HEK293 (cell line): ENCODE data around the gene FHIT.

ENCODE experiments used
- CTCF ChIA-PET: fragments of 350-600 bp; formaldehyde crosslinking; extraction: SDS; loops from one replicate; lab custom pipeline; 2021; ENCODE audit warnings: antibody characterized with exemption; lab: Yijun Ruan, JAX
- POLR2A ChIA-PET: fragments of 300-600 bp; formaldehyde crosslinking; extraction: SDS; loops from one replicate; lab custom pipeline; 2020; ENCODE audit warnings: antibody characterized with exemption, inconsistent platforms; lab: Yijun Ruan, JAX
- H3K27ac ChIP-seq: fragments of 200-500 bp; sonication (Bioruptor generic); 2 replicates; pipeline ENCODE4 v1.5.1; 2014; ENCODE audit warnings: low read depth, low read length, control low read depth, inconsistent platforms; ENCODE audit errors: extremely low read depth
- H3K36me3 ChIP-seq, 2 experiments: fragments of 200-500 bp in 1 of 2; sonication (Bioruptor generic) in 1 of 2; 1 replicate in 1 of 2; 2 replicates in 1 of 2; pipeline ENCODE4 v1.5.1; 2014 to 2017; ENCODE audit warnings: inconsistent platforms in 2 of 2, low read length in 2 of 2; ENCODE audit not compliant: control insufficient read depth in 2 of 2, insufficient read depth in 1 of 2
- H3K4me1 ChIP-seq: fragments of 200-500 bp; sonication (Bioruptor generic); 2 replicates; pipeline ENCODE4 v1.5.1; 2014; ENCODE audit warnings: mild to moderate bottlenecking, low read length, inconsistent platforms; ENCODE audit not compliant: control insufficient read depth, insufficient read depth
- H3K4me3 ChIP-seq: 2 replicates; pipeline ENCODE4 v1.5.1; 2011; ENCODE audit warnings: low read depth, mild to moderate bottlenecking, control low read depth, low read length, moderate library complexity
- H3K9me3 ChIP-seq: fragments of 200-500 bp; sonication (Bioruptor generic); 2 replicates; pipeline ENCODE4 v1.5.1; 2014; ENCODE audit warnings: low read depth, low read length, inconsistent platforms; ENCODE audit not compliant: control insufficient read depth, insufficient read depth
- REPIN1 ChIP-seq: fragments of 450-650 bp; formaldehyde crosslinking; IDR thresholded peaks from 2 replicates; pipeline ENCODE4 v1.5.1; 2017; ENCODE audit warnings: missing biosample characterization, missing genetic modification characterization, low read depth
- ZNF157 ChIP-seq: fragments of 450-650 bp; formaldehyde crosslinking; IDR thresholded peaks from 2 replicates; pipeline ENCODE4 v1.5.1; 2016; ENCODE audit warnings: missing biosample characterization, missing genetic modification characterization
- ZNF335 ChIP-seq: fragments of 450-650 bp; formaldehyde crosslinking; conservative IDR thresholded peaks from 2 replicates; pipeline ENCODE4 v1.5.1; 2016; ENCODE audit warnings: missing biosample characterization, missing genetic modification characterization
- ZNF341 ChIP-seq: fragments of 450-650 bp; formaldehyde crosslinking; IDR thresholded peaks from 2 replicates; pipeline ENCODE4; 2016; ENCODE audit warnings: low read depth, missing biosample characterization, missing genetic modification characterization
- ZNF501 ChIP-seq: fragments of 450-650 bp; formaldehyde crosslinking; IDR thresholded peaks from 2 replicates; pipeline ENCODE4 v1.5.1; 2016; ENCODE audit warnings: missing biosample characterization, missing genetic modification characterization
- ZNF544 ChIP-seq: fragments of 450-650 bp; formaldehyde crosslinking; IDR thresholded peaks from 2 replicates; pipeline ENCODE4 v1.5.0; 2017; ENCODE audit warnings: missing biosample characterization, missing genetic modification characterization
- ZNF561 ChIP-seq: fragments of 450-650 bp; IDR thresholded peaks from 2 replicates; pipeline ENCODE4 v1.5.1; 2018; ENCODE audit warnings: missing biosample characterization, missing genetic modification characterization, borderline replicate concordance
- ZNF670 ChIP-seq: fragments of 450-650 bp; formaldehyde crosslinking; IDR thresholded peaks from 2 replicates; pipeline ENCODE4 v1.5.1; 2016; ENCODE audit warnings: missing biosample characterization, missing genetic modification characterization, low read depth
- ZNF777 ChIP-seq: fragments of 450-650 bp; formaldehyde crosslinking; IDR thresholded peaks from 2 replicates; pipeline ENCODE4 v1.5.1; 2017; ENCODE audit warnings: missing biosample characterization, missing genetic modification characterization, borderline replicate concordance
- TF ChIP-seq, protein P1 (sequence below): fragments of 450-650 bp; formaldehyde crosslinking; IDR thresholded peaks from 2 replicates; pipeline ENCODE4 v1.5.1; 2016; ENCODE audit warnings: missing biosample characterization, missing genetic modification characterization, borderline replicate concordance
- TF ChIP-seq, protein P2 (sequence below): fragments of 450-650 bp; formaldehyde crosslinking; IDR thresholded peaks from 2 replicates; pipeline ENCODE4 v1.5.1; 2017; ENCODE audit warnings: missing biosample characterization, missing genetic modification characterization
- TF ChIP-seq, protein P3 (sequence below): fragments of 450-650 bp; formaldehyde crosslinking; IDR thresholded peaks from 2 replicates; pipeline ENCODE4 v1.5.1; 2017; ENCODE audit warnings: missing biosample characterization, missing genetic modification characterization
- TF ChIP-seq, protein P4 (sequence below): fragments of 450-650 bp; formaldehyde crosslinking; IDR thresholded peaks from 2 replicates; pipeline ENCODE4 v1.5.1; 2016; ENCODE audit warnings: missing biosample characterization, missing genetic modification characterization
- TF ChIP-seq, protein P5 (sequence below): fragments of 450-650 bp; formaldehyde crosslinking; IDR thresholded peaks from 2 replicates; pipeline ENCODE4 v1.5.1; 2016; ENCODE audit warnings: missing biosample characterization, missing genetic modification characterization

The FHIT gene

DNA sequence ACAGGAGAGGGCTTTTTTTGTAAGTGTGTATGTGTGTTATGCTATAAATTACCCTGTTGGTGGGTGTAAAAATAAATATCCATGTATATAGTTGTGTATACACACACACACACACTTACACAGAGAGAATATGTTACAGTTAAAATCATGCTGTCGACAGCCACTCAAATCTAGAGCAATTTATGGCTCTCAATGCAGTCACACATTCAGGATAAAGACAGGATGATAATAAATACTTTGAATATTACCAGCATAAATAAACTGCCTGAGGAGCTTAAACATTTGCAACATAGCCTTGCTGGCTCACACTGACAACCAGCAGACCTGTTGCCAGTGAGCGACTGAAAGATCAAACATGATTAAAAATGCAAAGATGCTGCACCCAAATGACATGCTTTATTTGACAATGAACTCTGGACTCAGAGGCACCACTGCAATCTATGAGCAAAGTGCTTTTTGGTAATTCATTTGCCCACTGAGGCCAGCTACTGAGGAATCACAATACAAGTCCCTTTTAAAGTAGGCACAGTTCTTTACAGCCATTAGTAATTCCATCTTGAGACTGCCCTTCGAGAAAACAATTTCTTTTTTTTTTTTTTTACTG, 458.9 kb downstream of the FHIT start (continued):
- TF ChIP-seq, protein P1, sequence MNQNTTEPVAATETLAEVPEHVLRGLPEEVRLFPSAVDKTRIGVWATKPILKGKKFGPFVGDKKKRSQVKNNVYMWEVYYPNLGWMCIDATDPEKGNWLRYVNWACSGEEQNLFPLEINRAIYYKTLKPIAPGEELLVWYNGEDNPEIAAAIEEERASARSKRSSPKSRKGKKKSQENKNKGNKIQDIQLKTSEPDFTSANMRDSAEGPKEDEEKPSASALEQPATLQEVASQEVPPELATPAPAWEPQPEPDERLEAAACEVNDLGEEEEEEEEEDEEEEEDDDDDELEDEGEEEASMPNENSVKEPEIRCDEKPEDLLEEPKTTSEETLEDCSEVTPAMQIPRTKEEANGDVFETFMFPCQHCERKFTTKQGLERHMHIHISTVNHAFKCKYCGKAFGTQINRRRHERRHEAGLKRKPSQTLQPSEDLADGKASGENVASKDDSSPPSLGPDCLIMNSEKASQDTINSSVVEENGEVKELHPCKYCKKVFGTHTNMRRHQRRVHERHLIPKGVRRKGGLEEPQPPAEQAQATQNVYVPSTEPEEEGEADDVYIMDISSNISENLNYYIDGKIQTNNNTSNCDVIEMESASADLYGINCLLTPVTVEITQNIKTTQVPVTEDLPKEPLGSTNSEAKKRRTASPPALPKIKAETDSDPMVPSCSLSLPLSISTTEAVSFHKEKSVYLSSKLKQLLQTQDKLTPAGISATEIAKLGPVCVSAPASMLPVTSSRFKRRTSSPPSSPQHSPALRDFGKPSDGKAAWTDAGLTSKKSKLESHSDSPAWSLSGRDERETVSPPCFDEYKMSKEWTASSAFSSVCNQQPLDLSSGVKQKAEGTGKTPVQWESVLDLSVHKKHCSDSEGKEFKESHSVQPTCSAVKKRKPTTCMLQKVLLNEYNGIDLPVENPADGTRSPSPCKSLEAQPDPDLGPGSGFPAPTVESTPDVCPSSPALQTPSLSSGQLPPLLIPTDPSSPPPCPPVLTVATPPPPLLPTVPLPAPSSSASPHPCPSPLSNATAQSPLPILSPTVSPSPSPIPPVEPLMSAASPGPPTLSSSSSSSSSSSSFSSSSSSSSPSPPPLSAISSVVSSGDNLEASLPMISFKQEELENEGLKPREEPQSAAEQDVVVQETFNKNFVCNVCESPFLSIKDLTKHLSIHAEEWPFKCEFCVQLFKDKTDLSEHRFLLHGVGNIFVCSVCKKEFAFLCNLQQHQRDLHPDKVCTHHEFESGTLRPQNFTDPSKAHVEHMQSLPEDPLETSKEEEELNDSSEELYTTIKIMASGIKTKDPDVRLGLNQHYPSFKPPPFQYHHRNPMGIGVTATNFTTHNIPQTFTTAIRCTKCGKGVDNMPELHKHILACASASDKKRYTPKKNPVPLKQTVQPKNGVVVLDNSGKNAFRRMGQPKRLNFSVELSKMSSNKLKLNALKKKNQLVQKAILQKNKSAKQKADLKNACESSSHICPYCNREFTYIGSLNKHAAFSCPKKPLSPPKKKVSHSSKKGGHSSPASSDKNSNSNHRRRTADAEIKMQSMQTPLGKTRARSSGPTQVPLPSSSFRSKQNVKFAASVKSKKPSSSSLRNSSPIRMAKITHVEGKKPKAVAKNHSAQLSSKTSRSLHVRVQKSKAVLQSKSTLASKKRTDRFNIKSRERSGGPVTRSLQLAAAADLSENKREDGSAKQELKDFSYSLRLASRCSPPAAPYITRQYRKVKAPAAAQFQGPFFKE (tag by site-specific recombination) = no peak

GRCh38 chr3:60788185-60788584, 463.1 kb downstream of the FHIT start:
- ChIA-PET POLR2A (no interaction called here), CTCF (interaction anchor here (1.4 kb wide), 1 partner anchor 9 kb away, joined by 4 read pairs; no protein-coding TSS in a partner anchor)
- Histone ChIP-seq H3K4me3 (no peak overlapping the region), H3K4me1 (no peaks in the 10 kb centered on the region), H3K27ac (no peak overlapping the region), H3K9me3 (no peaks in the 10 kb centered on the region), H3K36me3 (no peaks in the 10 kb centered on the region)
- TF ChIP-seq REPIN1 (tag by site-specific recombination) (no peak), ZNF341 (no peak), ZNF561 (no peak), ZNF335 (no peak), ZNF157 (tag by site-specific recombination) (no peak), ZNF501 (no peak), ZNF544 (tag by site-specific recombination) (no peak), ZNF777 (tag by site-specific recombination) (no peak), ZNF670 (tag by site-specific recombination) (no peak)
- TF ChIP-seq, protein P2, sequence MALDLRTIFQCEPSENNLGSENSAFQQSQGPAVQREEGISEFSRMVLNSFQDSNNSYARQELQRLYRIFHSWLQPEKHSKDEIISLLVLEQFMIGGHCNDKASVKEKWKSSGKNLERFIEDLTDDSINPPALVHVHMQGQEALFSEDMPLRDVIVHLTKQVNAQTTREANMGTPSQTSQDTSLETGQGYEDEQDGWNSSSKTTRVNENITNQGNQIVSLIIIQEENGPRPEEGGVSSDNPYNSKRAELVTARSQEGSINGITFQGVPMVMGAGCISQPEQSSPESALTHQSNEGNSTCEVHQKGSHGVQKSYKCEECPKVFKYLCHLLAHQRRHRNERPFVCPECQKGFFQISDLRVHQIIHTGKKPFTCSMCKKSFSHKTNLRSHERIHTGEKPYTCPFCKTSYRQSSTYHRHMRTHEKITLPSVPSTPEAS = no peak
- TF ChIP-seq, protein P3, sequence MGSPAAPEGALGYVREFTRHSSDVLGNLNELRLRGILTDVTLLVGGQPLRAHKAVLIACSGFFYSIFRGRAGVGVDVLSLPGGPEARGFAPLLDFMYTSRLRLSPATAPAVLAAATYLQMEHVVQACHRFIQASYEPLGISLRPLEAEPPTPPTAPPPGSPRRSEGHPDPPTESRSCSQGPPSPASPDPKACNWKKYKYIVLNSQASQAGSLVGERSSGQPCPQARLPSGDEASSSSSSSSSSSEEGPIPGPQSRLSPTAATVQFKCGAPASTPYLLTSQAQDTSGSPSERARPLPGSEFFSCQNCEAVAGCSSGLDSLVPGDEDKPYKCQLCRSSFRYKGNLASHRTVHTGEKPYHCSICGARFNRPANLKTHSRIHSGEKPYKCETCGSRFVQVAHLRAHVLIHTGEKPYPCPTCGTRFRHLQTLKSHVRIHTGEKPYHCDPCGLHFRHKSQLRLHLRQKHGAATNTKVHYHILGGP = no peak
- TF ChIP-seq, protein P4, sequence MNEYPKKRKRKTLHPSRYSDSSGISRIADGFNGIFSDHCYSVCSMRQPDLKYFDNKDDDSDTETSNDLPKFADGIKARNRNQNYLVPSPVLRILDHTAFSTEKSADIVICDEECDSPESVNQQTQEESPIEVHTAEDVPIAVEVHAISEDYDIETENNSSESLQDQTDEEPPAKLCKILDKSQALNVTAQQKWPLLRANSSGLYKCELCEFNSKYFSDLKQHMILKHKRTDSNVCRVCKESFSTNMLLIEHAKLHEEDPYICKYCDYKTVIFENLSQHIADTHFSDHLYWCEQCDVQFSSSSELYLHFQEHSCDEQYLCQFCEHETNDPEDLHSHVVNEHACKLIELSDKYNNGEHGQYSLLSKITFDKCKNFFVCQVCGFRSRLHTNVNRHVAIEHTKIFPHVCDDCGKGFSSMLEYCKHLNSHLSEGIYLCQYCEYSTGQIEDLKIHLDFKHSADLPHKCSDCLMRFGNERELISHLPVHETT (tag by site-specific recombination) = no peak
- TF ChIP-seq, protein P5, sequence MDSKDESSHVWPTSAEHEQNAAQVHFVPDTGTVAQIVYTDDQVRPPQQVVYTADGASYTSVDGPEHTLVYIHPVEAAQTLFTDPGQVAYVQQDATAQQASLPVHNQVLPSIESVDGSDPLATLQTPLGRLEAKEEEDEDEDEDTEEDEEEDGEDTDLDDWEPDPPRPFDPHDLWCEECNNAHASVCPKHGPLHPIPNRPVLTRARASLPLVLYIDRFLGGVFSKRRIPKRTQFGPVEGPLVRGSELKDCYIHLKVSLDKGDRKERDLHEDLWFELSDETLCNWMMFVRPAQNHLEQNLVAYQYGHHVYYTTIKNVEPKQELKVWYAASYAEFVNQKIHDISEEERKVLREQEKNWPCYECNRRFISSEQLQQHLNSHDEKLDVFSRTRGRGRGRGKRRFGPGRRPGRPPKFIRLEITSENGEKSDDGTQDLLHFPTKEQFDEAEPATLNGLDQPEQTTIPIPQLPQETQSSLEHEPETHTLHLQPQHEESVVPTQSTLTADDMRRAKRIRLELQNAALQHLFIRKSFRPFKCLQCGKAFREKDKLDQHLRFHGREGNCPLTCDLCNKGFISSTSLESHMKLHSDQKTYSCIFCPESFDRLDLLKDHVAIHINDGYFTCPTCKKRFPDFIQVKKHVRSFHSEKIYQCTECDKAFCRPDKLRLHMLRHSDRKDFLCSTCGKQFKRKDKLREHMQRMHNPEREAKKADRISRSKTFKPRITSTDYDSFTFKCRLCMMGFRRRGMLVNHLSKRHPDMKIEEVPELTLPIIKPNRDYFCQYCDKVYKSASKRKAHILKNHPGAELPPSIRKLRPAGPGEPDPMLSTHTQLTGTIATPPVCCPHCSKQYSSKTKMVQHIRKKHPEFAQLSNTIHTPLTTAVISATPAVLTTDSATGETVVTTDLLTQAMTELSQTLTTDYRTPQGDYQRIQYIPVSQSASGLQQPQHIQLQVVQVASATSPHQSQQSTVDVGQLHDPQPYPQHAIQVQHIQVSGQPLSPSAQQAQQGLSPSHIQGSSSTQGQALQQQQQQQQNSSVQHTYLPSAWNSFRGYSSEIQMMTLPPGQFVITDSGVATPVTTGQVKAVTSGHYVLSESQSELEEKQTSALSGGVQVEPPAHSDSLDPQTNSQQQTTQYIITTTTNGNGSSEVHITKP = no peak
